ENCODE results near the gene ASGR2.

DNA sequence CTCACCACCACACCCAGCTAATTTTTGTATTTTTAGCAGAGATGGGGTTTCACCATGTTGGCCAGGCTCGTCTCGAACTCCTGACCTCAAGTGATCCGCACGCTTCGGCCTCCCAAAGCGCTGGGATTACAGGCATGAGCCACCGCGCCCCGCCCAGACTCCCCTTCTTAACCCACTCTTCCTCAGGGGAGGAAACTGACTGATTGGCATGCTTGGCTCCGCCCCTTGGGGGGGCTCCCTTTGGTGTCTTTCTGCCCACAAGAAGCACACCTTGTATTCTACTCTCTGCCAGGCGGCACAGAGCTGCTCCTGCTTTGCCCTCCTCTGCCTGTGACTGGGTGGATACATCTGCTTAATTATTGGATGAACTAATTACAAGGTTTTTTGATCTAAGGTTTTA lies 4.7 kb upstream of the ASGR2 start:
- no peak for TF ChIP-seq ARNT (IDR thresholded peaks at IDR 0.05)
- TF ChIP-seq FOXM1 (IDR thresholded peaks at IDR 0.05; ENCODE audit: borderline replicate concordance), result no peak
- TF ChIP-seq, protein P1, sequence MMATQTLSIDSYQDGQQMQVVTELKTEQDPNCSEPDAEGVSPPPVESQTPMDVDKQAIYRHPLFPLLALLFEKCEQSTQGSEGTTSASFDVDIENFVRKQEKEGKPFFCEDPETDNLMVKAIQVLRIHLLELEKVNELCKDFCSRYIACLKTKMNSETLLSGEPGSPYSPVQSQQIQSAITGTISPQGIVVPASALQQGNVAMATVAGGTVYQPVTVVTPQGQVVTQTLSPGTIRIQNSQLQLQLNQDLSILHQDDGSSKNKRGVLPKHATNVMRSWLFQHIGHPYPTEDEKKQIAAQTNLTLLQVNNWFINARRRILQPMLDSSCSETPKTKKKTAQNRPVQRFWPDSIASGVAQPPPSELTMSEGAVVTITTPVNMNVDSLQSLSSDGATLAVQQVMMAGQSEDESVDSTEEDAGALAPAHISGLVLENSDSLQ (IDR thresholded peaks at IDR 0.05), result 0 out of 2 replicates have a peak, but pooled peaks have one; percentile 19
- no peak for TF ChIP-seq FOXA1 (IDR thresholded peaks at IDR 0.05)
- no peak for TF ChIP-seq BHLHE40 (IDR thresholded peaks at IDR 0.05; ENCODE audit: borderline replicate concordance)
- TF ChIP-seq SP1 (IDR thresholded peaks at IDR 0.05), result no peak
- no peak for TF ChIP-seq SUZ12 (IDR thresholded peaks at IDR 0.05)
- TF ChIP-seq NFRKB (IDR thresholded peaks at IDR 0.05), result no peak
- TF ChIP-seq LEF1 (IDR thresholded peaks at IDR 0.05; ENCODE audit: borderline replicate concordance), result no peak
